CD14-positive monocyte (primary cell): ENCODE data around the gene PAM16. TPM values are rescaled to one million over a fixed set of nuclear protein-coding genes. Genes with fewer than 3 reads are reported as not detected.

ENCODE experiments used
- DNase-seq, 3 donors: peaks; one replicate each; pipeline ENCODE4 v3.0.0-alpha.2; 2011 to 2022
- H2AFZ ChIP-seq: 2 replicates; pipeline ENCODE4 v1.6.0; 2012; ENCODE audit warnings: mild to moderate bottlenecking, low read depth, low read length, inconsistent platforms; ENCODE audit not compliant: insufficient read depth, poor library complexity, severe bottlenecking
- H3K27ac ChIP-seq, 2 donors: 1 replicate in 1 of 2; 2 replicates in 1 of 2; pipeline ENCODE4 v1.5.1; 2012 to 2013; ENCODE audit warnings: low read length in 2 of 2, control low read depth in 1 of 2, inconsistent platforms in 1 of 2, low read depth in 1 of 2, mild to moderate bottlenecking in 1 of 2
- H3K27me3 ChIP-seq, 2 donors: one replicate each; pipeline versions ENCODE4 v1.6.0 to v1.6.1; 2011 to 2013; ENCODE audit warnings: low read length in 2 of 2; ENCODE audit not compliant: control insufficient read depth in 2 of 2, insufficient read depth in 2 of 2
- H3K36me3 ChIP-seq, 2 donors: replicated peaks in 1 of 2; 1 replicate in 1 of 2; 2 replicates in 1 of 2; pipeline versions ENCODE4 v1.5.1 to v1.6.1; 2012 to 2013; ENCODE audit warnings: low read length in 2 of 2, control low read depth in 1 of 2, inconsistent platforms in 1 of 2, mild to moderate bottlenecking in 1 of 2; ENCODE audit not compliant: insufficient read depth in 2 of 2, control insufficient read depth in 1 of 2
- H3K4me1 ChIP-seq, 2 donors: 1 replicate in 1 of 2; 2 replicates in 1 of 2; pipeline versions ENCODE4 v1.5.1 to v1.6.1; 2012 to 2013; ENCODE audit warnings: low read length in 2 of 2, control low read depth in 1 of 2, inconsistent platforms in 1 of 2, mild to moderate bottlenecking in 1 of 2, moderate library complexity in 1 of 2; ENCODE audit not compliant: insufficient read depth in 2 of 2, control insufficient read depth in 1 of 2
- H3K4me2 ChIP-seq: replicated peaks from 2 replicates; pipeline ENCODE3; 2012; ENCODE audit warnings: low read length, moderate library complexity, mild to moderate bottlenecking; ENCODE audit not compliant: poor library complexity, severe bottlenecking; ENCODE audit errors: extremely low read depth
- H3K4me3 ChIP-seq, 3 experiments: fragments of 200-600 bp in 1 of 3; sonication (generic) in 1 of 3; replicated peaks in 1 of 3; 1 replicate in 2 of 3; 2 replicates in 1 of 3; pipeline ENCODE4 v1.5.1; 2011 to 2013; ENCODE audit warnings: low read length in 3 of 3, mild to moderate bottlenecking in 3 of 3, control low read depth in 2 of 3, low read depth in 2 of 3, inconsistent platforms in 1 of 3, moderate library complexity in 1 of 3
- H3K79me2 ChIP-seq: 2 replicates; pipeline ENCODE4 v1.6.0; 2012; ENCODE audit warnings: mild to moderate bottlenecking, control low read depth, inconsistent platforms, low read length, moderate library complexity; ENCODE audit not compliant: insufficient read depth
- H3K9ac ChIP-seq: 2 replicates; pipeline ENCODE4 v1.6.0; 2017; ENCODE audit warnings: low read length, mild to moderate bottlenecking; ENCODE audit not compliant: insufficient read depth, poor library complexity, severe bottlenecking
- H3K9me3 ChIP-seq, 2 donors: replicated peaks in 1 of 2; 1 replicate in 1 of 2; 2 replicates in 1 of 2; pipeline versions ENCODE4 v1.5.1 to v1.6.1; 2012 to 2013; ENCODE audit warnings: low read length in 2 of 2, control low read depth in 1 of 2; ENCODE audit not compliant: control insufficient read depth in 1 of 2, insufficient read depth in 1 of 2
- H4K20me1 ChIP-seq: 2 replicates; pipeline ENCODE4 v1.6.0; 2012; ENCODE audit warnings: mild to moderate bottlenecking, low read length, control low read depth, moderate library complexity; ENCODE audit not compliant: insufficient read depth
- H3K27ac Mint-ChIP-seq, 7 donors: one replicate each; pipeline ENCODE4 v1.8.0; 2020; ENCODE audit warnings: mild to moderate bottlenecking in 7 of 7, mixed read lengths in 7 of 7, moderate library complexity in 6 of 7, inconsistent platforms in 2 of 7
- H3K27me3 Mint-ChIP-seq, 3 donors: one replicate each; pipeline ENCODE4 v1.8.0; 2021 to 2022; ENCODE audit warnings: low read depth in 3 of 3, mild to moderate bottlenecking in 3 of 3, mixed read lengths in 3 of 3, moderate library complexity in 3 of 3, inconsistent platforms in 1 of 3
- H3K36me3 Mint-ChIP-seq, 2 donors: one replicate each; pipeline ENCODE4 v1.8.0; 2020; ENCODE audit warnings: mixed read lengths in 2 of 2, inconsistent platforms in 1 of 2, mild to moderate bottlenecking in 1 of 2
- H3K4me1 Mint-ChIP-seq: one replicate; pipeline ENCODE4 v1.8.0; 2020; ENCODE audit warnings: mild to moderate bottlenecking, mixed read lengths
- H3K4me3 Mint-ChIP-seq, 2 donors: one replicate each; pipeline ENCODE4 v1.8.0; 2020; ENCODE audit warnings: mild to moderate bottlenecking in 2 of 2, mixed read lengths in 2 of 2, moderate library complexity in 1 of 2
- H3K9me3 Mint-ChIP-seq, 7 donors: one replicate each; pipeline ENCODE4 v1.8.0; 2020 to 2022; ENCODE audit warnings: mixed read lengths in 7 of 7, mild to moderate bottlenecking in 6 of 7, moderate library complexity in 6 of 7, inconsistent platforms in 2 of 7
- CTCF ChIP-seq: fragments of 200-600 bp; IDR thresholded peaks from one replicate; pipeline ENCODE4 v1.8.0; 2022; ENCODE audit warnings: antibody characterized with exemption, mild to moderate bottlenecking
- WGBS: methylation state at CpG from one replicate; pipeline ENCODE4 v1.1.5; 2013; ENCODE audit warnings: missing lambda C conversion rate; ENCODE audit not compliant: insufficient coverage; 5-methylcytosine and 5-hydroxymethylcytosine counted together
- intact Hi-C, 2 donors: fragments of 100-400 bp; cut with micrococcal nuclease; formaldehyde crosslinking; loops; one replicate each; pipeline versions ENCODE4 v1.15.0 to v1.15.1; 2023
- polyA plus RNA-seq, 3 donors: library from polyadenylated mRNA; depleted of rRNA in 1 of 3; unstranded in 2 of 3; stranded (reverse) in 1 of 3; fragments of 300-500 nt in 2 of 3; fragments of >200 nt in 1 of 3; fragmentation: Illumina TruSeq in 2 of 3; gene quantifications; 1 replicate in 2 of 3; 2 replicates in 1 of 3; pipeline ENCODE4 v1.2.3, GENCODE V29; 2012 to 2021

The PAM16 gene
- polyA plus RNA-seq, 3 donors = 34.3 to 37.6 (median 34.7) TPM

GRCh38 chr16:4365014-4365406 is 13.9 kb upstream of the PAM16 start:
- H2AFZ ChIP-seq = no peak overlapping the region
- Mint-ChIP-seq H3K27ac (peak overlapping the region in 1 of 7 donors; percentile 33), H3K36me3 (peaks cover 55 to 91% of the 10 kb centered on the region in 2 donors), H3K4me1 (no peaks in the 10 kb centered on the region), H3K9me3 (no peaks in the 10 kb centered on the region), H3K4me3 (no peak overlapping the region), H3K27me3 (peaks cover 0 to 2% (median 1%) of the 10 kb centered on the region in 3 donors)
- 95% methylated on average over 9 of the region's 10 CpGs for WGBS
- peaks cover 6% of the 10 kb centered on the region for H3K79me2 ChIP-seq
- no peak overlapping the region for H3K9ac ChIP-seq
- H3K4me2 ChIP-seq = no peak overlapping the region
- H3K27ac ChIP-seq = no peak overlapping the region
- TF ChIP-seq CTCF = no peak
- H3K4me3 ChIP-seq = no peak overlapping the region
- intact Hi-C loops = no loop called here
- H3K27me3 ChIP-seq = no peaks in the 10 kb centered on the region
- H3K36me3 ChIP-seq = peaks cover 77 to 97% of the 10 kb centered on the region in 2 donors
- no peaks in the 10 kb centered on the region for H3K4me1 ChIP-seq
- H3K9me3 ChIP-seq = no peaks in the 10 kb centered on the region
- no peak for DNase-seq
- peaks cover 93% of the 10 kb centered on the region for H4K20me1 ChIP-seq

GRCh38 chr16:4364196-4365013 is 13.3 kb upstream of the PAM16 start:
- H3K36me3 ChIP-seq = peaks cover 78 to 97% of the 10 kb centered on the region in 2 donors
- whole genome bisulfite sequencing = 90% methylated on average over 34 of the region's 37 CpGs
- H3K4me1 ChIP-seq = no peaks in the 10 kb centered on the region

More at GRCh38 chr16:4364196-4365013, 13.3 kb upstream of the PAM16 start:
- Histone ChIP-seq H3K4me3 (no peak overlapping the region), H3K79me2 (peaks cover 4% of the 10 kb centered on the region), H2AFZ (no peak overlapping the region), H3K27me3 (no peaks in the 10 kb centered on the region), H3K9ac (no peak overlapping the region), H3K27ac (no peak overlapping the region), H3K4me2 (no peak overlapping the region), H4K20me1 (peaks cover 93% of the 10 kb centered on the region), H3K9me3 (no peaks in the 10 kb centered on the region)
- intact Hi-C loops = no loop called here
- no peak for DNase-seq
- no peaks in the 10 kb centered on the region for H3K4me1 Mint-ChIP-seq
- no peak for TF ChIP-seq CTCF
- H3K27me3 Mint-ChIP-seq = peaks cover 1 to 2% (median 1%) of the 10 kb centered on the region in 3 donors
- H3K9me3 Mint-ChIP-seq = no peaks in the 10 kb centered on the region
- H3K4me3 Mint-ChIP-seq = no peak overlapping the region
- H3K27ac Mint-ChIP-seq = peak overlapping the region in 1 of 7 donors; percentile 33
- H3K36me3 Mint-ChIP-seq = peaks cover 57 to 94% of the 10 kb centered on the region in 2 donors
